GM18907 (cell line): Measurements from ENCODE around the gene MGST2.
"Not testable (repeated sequence)": the region's sequence is repeated elsewhere in the genome, so short reads cannot be mapped to it uniquely, and the experiment has no call there.

Experiments
- ATAC-seq: cut with Tn5 transposase; IDR thresholded peaks from one replicate; pipeline ENCODE4 v1.9.1; 2021; ENCODE audit warnings: mild to moderate bottlenecking, moderate library complexity; ENCODE audit not compliant: unreplicated experiment

Gene MGST2

GRCh38 chr4:139665690-139666529 lies at the start of gene MGST2:
MGST2 (plus strand) TSS chr4:139665819; CDS start chr4:139666020, 201 bp downstream.
- peak; percentile 86 for ATAC-seq

- no peak for ATAC-seq
These were observed 47.7 kb upstream of the MGST2 start for GRCh38 chr4:139617702-139618490.

- ATAC-seq = peak; percentile 63
These were observed 46.0 kb upstream of the MGST2 start for GRCh38 chr4:139619644-139620043.

- no peak for ATAC-seq
These were observed 42.7 kb upstream of the MGST2 start for GRCh38 chr4:139622901-139623381.

- ATAC-seq = no peak
These were observed 41.1 kb upstream of the MGST2 start for GRCh38 chr4:139624441-139625092.

GRCh38 chr4:139625093-139625455 lies 40.5 kb upstream of the MGST2 start:
- no peak for ATAC-seq

- ATAC-seq = no peak
These were observed 40.1 kb upstream of the MGST2 start for GRCh38 chr4:139625482-139625881.

- no peak for ATAC-seq
These were observed 37.2 kb upstream of the MGST2 start for GRCh38 chr4:139628184-139629012.

GRCh38 chr4:139629436-139630125 lies 36.0 kb upstream of the MGST2 start:
- no peak for ATAC-seq

GRCh38 chr4:139630126-139630495 lies 35.5 kb upstream of the MGST2 start:
- ATAC-seq = no peak

- no peak for ATAC-seq
These were observed 34.6 kb upstream of the MGST2 start for GRCh38 chr4:139630991-139631390.

GRCh38 chr4:139631791-139632190 lies 33.8 kb upstream of the MGST2 start:
- ATAC-seq = no peak

GRCh38 chr4:139632739-139633138 lies 32.9 kb upstream of the MGST2 start:
- ATAC-seq = not testable (repeated sequence)

GRCh38 chr4:139633195-139633594 lies 32.4 kb upstream of the MGST2 start:
- no peak for ATAC-seq

- no peak for ATAC-seq
These were observed 32.0 kb upstream of the MGST2 start for GRCh38 chr4:139633661-139634060.

- no peak for ATAC-seq
These were observed 29.7 kb upstream of the MGST2 start for GRCh38 chr4:139635966-139636365.

GRCh38 chr4:139638306-139638705 lies 27.3 kb upstream of the MGST2 start:
- ATAC-seq = not testable (repeated sequence)

GRCh38 chr4:139639654-139640053 lies 26.0 kb upstream of the MGST2 start:
- ATAC-seq = no peak

GRCh38 chr4:139641218-139641617 lies 24.4 kb upstream of the MGST2 start:
- no peak for ATAC-seq

GRCh38 chr4:139642364-139642763 lies 23.3 kb upstream of the MGST2 start:
- no peak for ATAC-seq
